Raji (cell line): ENCODE measurements around the gene BSND.

Source experiments
- POLR2A ChIP-seq: IDR thresholded peaks from 2 replicates; pipeline ENCODE4 v1.6.1; 2011; ENCODE audit warnings: low read depth, low read length, control low read depth; ENCODE audit not compliant: insufficient read depth

BSND gene

GRCh38 chr1:54998677-54999076 lies at the start of gene BSND:
Gene BSND (plus strand): TSS chr1:54998933. CDS start chr1:54999187, 254 bp downstream.
- no peak for TF ChIP-seq POLR2A

- TF ChIP-seq POLR2A = no peak
These were observed 49.7 kb upstream of the BSND start for GRCh38 chr1:54949053-54949452.

GRCh38 chr1:54950006-54950368 lies 48.7 kb upstream of the BSND start:
- TF ChIP-seq POLR2A = no peak

GRCh38 chr1:54950369-54951163 lies 48.2 kb upstream of the BSND start:
- TF ChIP-seq POLR2A = no peak

GRCh38 chr1:54951810-54952226 lies 46.9 kb upstream of the BSND start:
- TF ChIP-seq POLR2A = no peak

GRCh38 chr1:54952950-54953718 lies 45.6 kb upstream of the BSND start:
- no peak for TF ChIP-seq POLR2A

GRCh38 chr1:54953846-54954245 lies 44.9 kb upstream of the BSND start:
- TF ChIP-seq POLR2A = no peak

- no peak for TF ChIP-seq POLR2A
These were observed 43.4 kb upstream of the BSND start for GRCh38 chr1:54955359-54955758.

- no peak for TF ChIP-seq POLR2A
These were observed 42.0 kb upstream of the BSND start for GRCh38 chr1:54956726-54957125.

- TF ChIP-seq POLR2A = no peak
These were observed 39.5 kb upstream of the BSND start for GRCh38 chr1:54959241-54959640.

- no peak for TF ChIP-seq POLR2A
These were observed 35.9 kb upstream of the BSND start for GRCh38 chr1:54962612-54963395.

GRCh38 chr1:54965624-54966340 lies 33.0 kb upstream of the BSND start:
- TF ChIP-seq POLR2A = no peak

- TF ChIP-seq POLR2A = no peak
These were observed 31.4 kb upstream of the BSND start for GRCh38 chr1:54967372-54967771.

GRCh38 chr1:54968551-54968950 lies 30.2 kb upstream of the BSND start:
- TF ChIP-seq POLR2A = no peak

- no peak for TF ChIP-seq POLR2A
These were observed 28.9 kb upstream of the BSND start for GRCh38 chr1:54969879-54970278.
